Muscle of leg (tissue), 16 donors: ENCODE results near the gene C1orf94. TPM values are rescaled to one million over a fixed set of nuclear protein-coding genes. Genes with fewer than 3 reads are reported as not detected.

Experiments
- DNase-seq: peaks from one replicate; pipeline ENCODE4 v3.0.0; 2013
- H3K27ac ChIP-seq: one replicate; pipeline ENCODE4 v1.5.1; 2013; ENCODE audit warnings: mild to moderate bottlenecking, low read length, control low read depth
- H3K27me3 ChIP-seq: one replicate; pipeline ENCODE4 v1.6.1; 2013; ENCODE audit warnings: low read length; ENCODE audit not compliant: control insufficient read depth, insufficient read depth
- H3K36me3 ChIP-seq: one replicate; pipeline ENCODE4 v1.6.1; 2013; ENCODE audit warnings: low read length; ENCODE audit not compliant: control insufficient read depth, insufficient read depth
- H3K4me1 ChIP-seq: one replicate; pipeline ENCODE4 v1.6.1; 2013; ENCODE audit warnings: low read length; ENCODE audit not compliant: control insufficient read depth, insufficient read depth
- H3K4me3 ChIP-seq: one replicate; pipeline ENCODE4 v1.5.1; 2013; ENCODE audit warnings: low read length, control low read depth
- H3K9me3 ChIP-seq: replicated peaks from 2 replicates; pipeline ENCODE4 v1.6.1; 2013; ENCODE audit warnings: low read depth, low read length; ENCODE audit not compliant: control insufficient read depth
- WGBS: methylation state at CpG from one replicate; pipeline ENCODE4 v1.1.5; 2013; ENCODE audit warnings: missing lambda C conversion rate; ENCODE audit not compliant: insufficient coverage; 5-methylcytosine and 5-hydroxymethylcytosine counted together
- long read RNA-seq, 11 donors: transcript quantifications; one replicate each; lab custom pipeline, GENCODE V29; 2026
- polyA plus RNA-seq, 8 donors: library from polyadenylated mRNA; unstranded; fragments of 120-200 nt; gene quantifications; one replicate each; pipeline versions ENCODE4 v1.2.1 to v1.2.3, GENCODE V29; 2013; ENCODE audit warnings: inconsistent platforms in 1 of 8, low replicate concordance in 1 of 8; ENCODE audit not compliant: insufficient read length in 8 of 8, insufficient read depth in 1 of 8
- total RNA-seq: library from RNA; stranded (reverse); fragments of 120-200 nt; gene quantifications from one replicate; pipeline ENCODE4 v1.2.4, GENCODE V29; 2013

The C1orf94 gene
- total RNA-seq (not detected), polyA plus RNA-seq (under 1 TPM in 5 of 8 donors, not detected in 3; 0.05 to 0.12 (median 0.09) TPM)
- long read RNA-seq, donor 1, result 0 reads
- long read RNA-seq, donor 2, result 0 reads
- long read RNA-seq, donor 3, result 0 reads
- long read RNA-seq, donor 4, result 0 reads
- long read RNA-seq, donor 5, result 0 reads
- long read RNA-seq, donor 6, partial matches to known transcripts, result 0 of 1 reads
- long read RNA-seq, donor 6, other reads (novel, unspliced or antisense), result 0 of 1 reads
- long read RNA-seq, donor 7, partial matches to known transcripts, result 0 of 1 reads
- long read RNA-seq, donor 7, other reads (novel, unspliced or antisense), result 0 of 1 reads
- long read RNA-seq, donor 8, result 0 reads
- long read RNA-seq, donor 9, result 0 reads
- long read RNA-seq, donor 10, result 0 reads
- long read RNA-seq, donor 11, result 0 reads

DNA sequence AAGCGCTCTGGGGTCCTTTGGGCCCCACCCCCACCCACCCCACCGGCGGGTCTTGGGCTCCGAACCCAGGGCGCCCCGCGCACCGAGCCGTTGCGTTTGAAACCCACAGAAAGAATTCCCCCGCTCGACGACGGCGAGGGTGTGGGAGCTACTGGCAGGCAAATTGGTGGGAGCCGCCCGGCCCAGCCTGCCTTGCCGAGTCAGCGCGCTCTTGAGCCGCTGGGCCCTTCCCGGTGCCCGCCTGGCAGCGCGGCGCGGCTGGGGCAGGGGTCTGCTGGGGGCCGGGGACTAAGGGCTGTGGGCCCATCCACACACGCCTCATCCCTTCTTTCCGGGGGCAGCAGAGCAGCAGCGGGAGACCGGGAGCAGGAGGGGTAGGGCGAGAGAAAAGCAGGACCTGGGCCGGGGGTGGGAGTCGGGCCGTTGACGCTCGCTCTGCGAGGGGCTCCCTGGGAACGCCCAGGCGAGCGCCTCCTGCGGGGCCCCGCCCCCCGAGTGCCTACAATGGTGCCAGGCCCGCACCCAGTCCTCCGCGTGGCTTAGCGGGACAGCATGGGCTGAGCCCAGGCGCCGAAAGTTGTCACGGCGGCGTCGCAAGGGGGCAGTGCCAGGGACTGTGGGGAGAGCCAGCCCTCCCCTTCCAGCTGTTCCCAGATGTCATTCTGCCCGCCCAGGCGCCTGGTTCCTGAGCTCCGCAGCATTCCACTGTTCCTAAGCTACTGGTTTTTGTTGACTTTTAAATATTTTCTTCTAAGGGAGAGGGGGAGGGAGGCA lies at the start of gene C1orf94:
C1orf94 (plus strand) TSS at position 78 of the 774 bp plus-strand sequence. CDS start 883 bp downstream, outside the sequence.
- DNase-seq, result peak; percentile 26
- peaks cover 34% of the 10 kb centered on the region for H3K27me3 ChIP-seq
- no peak within 1 kb of the TSS for H3K4me3 ChIP-seq

GRCh38 chr1:34127006-34128000 lies 49.4 kb upstream of the C1orf94 start:
- WGBS, result 79% methylated on average over 13 of the region's 15 CpGs
- Histone ChIP-seq H3K27ac (no peak overlapping the region), H3K9me3 (no peaks in the 10 kb centered on the region), H3K27me3 (peaks cover 2% of the 10 kb centered on the region), H3K4me1 (no peaks in the 10 kb centered on the region), H3K36me3 (no peaks in the 10 kb centered on the region), H3K4me3 (no peak overlapping the region)
- DNase-seq, result peak; percentile 2

More for the DNA sequence above, at the start of gene C1orf94:
- Histone ChIP-seq H3K36me3 (no peaks in the 10 kb centered on the region), H3K4me1 (peaks cover 7% of the 10 kb centered on the region), H3K27ac (no peak within 1 kb of the TSS), H3K9me3 (no peaks in the 10 kb centered on the region)
- WGBS, result 4% methylated on average over 43 of the region's 58 CpGs

GRCh38 chr1:34128186-34128889 lies 48.4 kb upstream of the C1orf94 start:
- no peaks in the 10 kb centered on the region for H3K9me3 ChIP-seq
- DNase-seq, result no peak
- no peak overlapping the region for H3K27ac ChIP-seq
- no peaks in the 10 kb centered on the region for H3K4me1 ChIP-seq
- peaks cover 2% of the 10 kb centered on the region for H3K27me3 ChIP-seq
- H3K4me3 ChIP-seq, result no peak overlapping the region
- H3K36me3 ChIP-seq, result no peaks in the 10 kb centered on the region
- 80% methylated on average over 8 of the region's 13 CpGs for WGBS

GRCh38 chr1:34129630-34130029 lies 47.1 kb upstream of the C1orf94 start:
- H3K36me3 ChIP-seq, result no peaks in the 10 kb centered on the region

DNA sequence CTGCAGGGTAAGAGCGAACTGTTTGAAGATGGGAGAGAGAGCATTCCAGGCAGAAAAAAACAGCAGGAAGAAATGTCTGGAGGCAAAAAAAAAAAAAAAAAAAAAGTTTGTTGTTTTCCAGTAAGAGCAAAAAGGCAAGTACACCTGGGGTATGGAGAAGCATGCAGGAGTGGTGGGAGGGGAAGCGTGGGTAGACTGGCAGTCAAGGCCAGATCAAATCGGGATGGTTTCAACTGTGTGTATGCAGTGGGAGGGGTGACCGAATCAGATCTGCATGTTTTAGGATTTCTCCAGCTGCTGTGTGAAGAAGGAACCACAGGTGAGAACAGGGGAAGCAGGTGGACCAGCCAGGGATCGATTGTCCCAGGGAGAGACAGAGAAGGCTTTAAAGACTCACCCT lies 46.4 kb upstream of the C1orf94 start:
- H3K27ac ChIP-seq, result no peak overlapping the region
- H3K4me3 ChIP-seq, result no peak overlapping the region
- H3K36me3 ChIP-seq, result no peaks in the 10 kb centered on the region
- peaks cover 2% of the 10 kb centered on the region for H3K27me3 ChIP-seq
- no peaks in the 10 kb centered on the region for H3K9me3 ChIP-seq
- DNase-seq, result no peak
- H3K4me1 ChIP-seq, result no peaks in the 10 kb centered on the region
- WGBS, result 88% methylated on average over 5 of the region's 5 CpGs

More at GRCh38 chr1:34129630-34130029, 47.1 kb upstream of the C1orf94 start:
- H3K27ac ChIP-seq, result no peak overlapping the region
- WGBS, result 48% methylated on average over 4 of the region's 6 CpGs
- no peaks in the 10 kb centered on the region for H3K9me3 ChIP-seq
- H3K4me3 ChIP-seq, result no peak overlapping the region
- H3K4me1 ChIP-seq, result no peaks in the 10 kb centered on the region
- peaks cover 2% of the 10 kb centered on the region for H3K27me3 ChIP-seq
- no peak for DNase-seq

DNA sequence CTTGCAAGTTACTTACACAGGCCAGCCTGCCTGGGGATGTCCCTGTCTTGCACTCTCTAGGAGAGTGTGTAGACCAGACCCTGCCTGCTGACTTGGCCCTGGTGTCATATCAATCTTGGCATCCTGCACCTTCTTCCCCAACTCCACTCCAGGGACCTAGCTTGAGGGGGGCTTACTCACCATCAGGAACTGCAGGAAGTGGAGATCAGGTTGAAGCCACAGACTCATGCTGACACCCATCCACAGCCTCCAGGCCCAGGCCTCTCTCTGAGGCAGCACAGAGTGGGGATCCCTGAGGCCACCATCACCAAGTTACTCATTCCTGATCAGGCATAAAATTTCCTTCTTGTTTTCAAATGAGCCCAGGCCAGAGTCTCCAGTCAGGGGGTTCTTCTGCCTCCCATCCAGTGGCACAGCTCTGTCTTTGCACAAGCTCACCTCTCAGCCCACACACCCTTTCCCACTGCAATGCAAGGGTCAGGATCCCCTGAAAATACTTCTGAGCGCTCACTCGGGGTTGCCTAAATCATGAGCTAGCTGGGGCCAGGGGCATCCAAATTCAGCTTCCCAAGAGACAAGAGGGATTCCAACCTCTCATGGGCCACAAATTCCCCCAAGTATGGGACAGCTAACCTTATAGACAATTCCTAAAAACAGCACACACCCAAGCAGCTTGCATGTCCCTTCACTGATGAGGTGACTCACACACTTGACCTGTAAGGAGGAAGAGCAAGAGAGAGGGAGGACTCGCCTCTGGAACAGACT lies 45.1 kb upstream of the C1orf94 start:
- Histone ChIP-seq H3K27me3 (peaks cover 2% of the 10 kb centered on the region), H3K27ac (no peak overlapping the region), H3K4me3 (no peak overlapping the region), H3K4me1 (no peaks in the 10 kb centered on the region), H3K36me3 (no peaks in the 10 kb centered on the region), H3K9me3 (no peaks in the 10 kb centered on the region)
- DNase-seq, result no peak
- 100% methylated on average over 2 of the region's 3 CpGs for WGBS

DNA sequence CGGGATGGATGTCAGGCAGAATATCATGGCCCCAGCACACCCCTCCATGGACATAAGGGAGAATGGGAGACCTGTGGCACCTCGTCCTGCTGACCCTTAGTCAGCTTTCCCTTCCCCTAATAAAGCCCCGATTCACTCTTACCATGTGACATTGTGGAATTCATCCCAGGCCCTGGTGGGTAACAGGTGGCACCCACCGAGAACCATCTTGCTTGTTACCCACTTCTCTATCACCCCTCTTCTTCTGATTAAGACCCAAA lies 44.6 kb upstream of the C1orf94 start:
- H3K27ac ChIP-seq, result no peak overlapping the region
- H3K4me3 ChIP-seq, result no peak overlapping the region
- 70% methylated on average over 2 of the region's 4 CpGs for WGBS
- no peaks in the 10 kb centered on the region for H3K27me3 ChIP-seq
- no peak for DNase-seq
- H3K36me3 ChIP-seq, result no peaks in the 10 kb centered on the region
- no peaks in the 10 kb centered on the region for H3K4me1 ChIP-seq
- no peaks in the 10 kb centered on the region for H3K9me3 ChIP-seq

DNA sequence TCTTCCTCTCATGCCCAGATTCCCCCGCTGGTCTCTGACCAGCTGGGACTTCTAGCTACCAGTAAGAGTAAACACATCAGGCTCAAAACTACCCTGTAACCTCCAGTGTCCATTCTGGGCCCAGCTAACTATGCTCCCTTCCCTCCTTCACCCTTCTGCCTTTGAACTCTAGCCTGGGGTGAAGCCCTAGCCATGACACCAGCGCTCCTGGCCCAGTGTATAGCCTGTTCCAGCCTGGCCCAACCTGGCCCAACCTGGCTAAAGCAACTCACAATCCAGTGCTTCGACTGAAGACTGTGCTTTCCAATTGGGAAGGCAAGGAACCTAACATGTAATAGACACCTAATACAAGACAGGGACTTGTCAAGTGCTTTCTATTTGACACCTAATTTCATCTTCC lies 39.3 kb upstream of the C1orf94 start:
- Histone ChIP-seq H3K4me3 (no peak overlapping the region), H3K4me1 (no peaks in the 10 kb centered on the region), H3K9me3 (no peaks in the 10 kb centered on the region), H3K36me3 (no peaks in the 10 kb centered on the region), H3K27ac (no peak overlapping the region), H3K27me3 (peaks cover 2% of the 10 kb centered on the region)
- DNase-seq, result no peak
- WGBS, result 74% methylated on average over 3 of the region's 3 CpGs
